ENCODE results near the gene SYT7.

DNA sequence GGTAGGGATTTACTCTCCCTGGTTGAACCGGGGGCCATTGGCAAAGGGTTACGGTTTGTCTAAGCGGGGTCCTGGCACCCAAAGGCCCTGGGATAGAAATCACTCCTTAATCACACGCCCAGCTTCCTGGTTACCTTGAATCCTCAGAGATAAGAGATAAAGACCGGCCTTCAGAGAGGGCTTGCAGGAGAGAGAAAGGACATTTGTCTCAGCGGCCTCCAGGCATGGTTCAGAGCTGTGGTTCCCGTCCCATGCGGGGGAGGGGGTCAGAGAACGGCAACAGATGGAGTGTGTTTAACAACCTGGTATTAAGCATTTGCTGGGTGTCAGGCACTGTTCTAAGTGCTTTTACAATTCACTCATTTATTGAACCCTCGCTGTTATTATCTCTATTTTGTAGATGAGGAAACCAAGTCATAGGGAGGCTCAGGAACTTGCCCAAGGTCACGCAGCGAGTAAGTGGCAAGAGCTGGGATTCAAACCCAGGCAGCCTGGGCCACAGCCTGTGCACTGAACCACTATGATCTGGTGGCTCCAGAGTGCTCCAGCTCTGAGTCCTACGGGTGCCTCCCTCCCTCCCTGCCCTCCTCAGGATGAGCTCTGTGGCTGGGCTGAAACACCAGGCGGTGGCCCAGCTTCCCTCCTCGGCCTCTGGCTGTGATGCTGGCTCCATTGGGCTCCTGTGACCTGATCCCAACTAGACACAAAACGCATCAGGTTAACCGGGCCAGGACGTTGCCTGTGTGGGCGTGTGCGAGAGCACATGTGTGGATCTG is 53.7 kb downstream of the SYT7 start:
- TF ChIP-seq, protein P1, sequence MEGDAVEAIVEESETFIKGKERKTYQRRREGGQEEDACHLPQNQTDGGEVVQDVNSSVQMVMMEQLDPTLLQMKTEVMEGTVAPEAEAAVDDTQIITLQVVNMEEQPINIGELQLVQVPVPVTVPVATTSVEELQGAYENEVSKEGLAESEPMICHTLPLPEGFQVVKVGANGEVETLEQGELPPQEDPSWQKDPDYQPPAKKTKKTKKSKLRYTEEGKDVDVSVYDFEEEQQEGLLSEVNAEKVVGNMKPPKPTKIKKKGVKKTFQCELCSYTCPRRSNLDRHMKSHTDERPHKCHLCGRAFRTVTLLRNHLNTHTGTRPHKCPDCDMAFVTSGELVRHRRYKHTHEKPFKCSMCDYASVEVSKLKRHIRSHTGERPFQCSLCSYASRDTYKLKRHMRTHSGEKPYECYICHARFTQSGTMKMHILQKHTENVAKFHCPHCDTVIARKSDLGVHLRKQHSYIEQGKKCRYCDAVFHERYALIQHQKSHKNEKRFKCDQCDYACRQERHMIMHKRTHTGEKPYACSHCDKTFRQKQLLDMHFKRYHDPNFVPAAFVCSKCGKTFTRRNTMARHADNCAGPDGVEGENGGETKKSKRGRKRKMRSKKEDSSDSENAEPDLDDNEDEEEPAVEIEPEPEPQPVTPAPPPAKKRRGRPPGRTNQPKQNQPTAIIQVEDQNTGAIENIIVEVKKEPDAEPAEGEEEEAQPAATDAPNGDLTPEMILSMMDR (IDR thresholded peaks at IDR 0.05) = no peak
- no peak for TF ChIP-seq POLR2A (IDR thresholded peaks at IDR 0.05)

All from heart left ventricle (tissue), 13 donors.